Measurements from ENCODE around the gene LYSMD4.

The LYSMD4 gene

DNA sequence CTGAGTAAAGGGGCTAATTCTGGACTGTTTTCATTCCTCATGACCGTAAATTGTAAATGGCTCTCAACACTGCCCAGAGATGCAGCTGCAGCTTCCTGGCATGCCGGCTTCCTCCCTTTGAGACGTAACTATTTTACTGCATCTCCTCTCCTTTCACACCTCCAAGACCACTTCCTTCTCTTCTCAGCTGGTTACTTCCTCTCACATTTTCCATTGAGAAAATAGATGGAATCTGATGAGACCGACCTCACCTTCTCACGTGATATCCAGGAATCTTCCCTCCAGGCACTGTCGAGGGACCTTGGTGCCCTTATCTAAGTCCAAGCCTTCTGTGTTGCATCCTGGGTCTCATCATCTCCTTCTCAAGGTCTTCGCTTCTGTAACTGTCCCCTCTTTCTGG, 12.7 kb downstream of the LYSMD4 start:
- TF ChIP-seq, protein P1, sequence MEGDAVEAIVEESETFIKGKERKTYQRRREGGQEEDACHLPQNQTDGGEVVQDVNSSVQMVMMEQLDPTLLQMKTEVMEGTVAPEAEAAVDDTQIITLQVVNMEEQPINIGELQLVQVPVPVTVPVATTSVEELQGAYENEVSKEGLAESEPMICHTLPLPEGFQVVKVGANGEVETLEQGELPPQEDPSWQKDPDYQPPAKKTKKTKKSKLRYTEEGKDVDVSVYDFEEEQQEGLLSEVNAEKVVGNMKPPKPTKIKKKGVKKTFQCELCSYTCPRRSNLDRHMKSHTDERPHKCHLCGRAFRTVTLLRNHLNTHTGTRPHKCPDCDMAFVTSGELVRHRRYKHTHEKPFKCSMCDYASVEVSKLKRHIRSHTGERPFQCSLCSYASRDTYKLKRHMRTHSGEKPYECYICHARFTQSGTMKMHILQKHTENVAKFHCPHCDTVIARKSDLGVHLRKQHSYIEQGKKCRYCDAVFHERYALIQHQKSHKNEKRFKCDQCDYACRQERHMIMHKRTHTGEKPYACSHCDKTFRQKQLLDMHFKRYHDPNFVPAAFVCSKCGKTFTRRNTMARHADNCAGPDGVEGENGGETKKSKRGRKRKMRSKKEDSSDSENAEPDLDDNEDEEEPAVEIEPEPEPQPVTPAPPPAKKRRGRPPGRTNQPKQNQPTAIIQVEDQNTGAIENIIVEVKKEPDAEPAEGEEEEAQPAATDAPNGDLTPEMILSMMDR (conservative IDR thresholded peaks at IDR 0.05; ENCODE audit: low read depth, low read length) = no peak
- no peak overlapping the region for H3K27ac ChIP-seq
- H3K4me3 ChIP-seq (IDR thresholded peaks at IDR 0.05; ENCODE audit: insufficient read depth, low read depth, low read length) = no peak overlapping the region
- H3K4me1 ChIP-seq (ENCODE audit: low read depth, poor library complexity, severe bottlenecking) = peaks cover 50% of the 10 kb centered on the region
- no peak overlapping the region for H2AFZ ChIP-seq (ENCODE audit: low read depth)
- no peaks in the 10 kb centered on the region for H4K20me1 ChIP-seq (ENCODE audit: insufficient read depth)
- H3K27me3 ChIP-seq (ENCODE audit: insufficient read depth, low read depth) = no peaks in the 10 kb centered on the region
- H3K79me2 ChIP-seq (ENCODE audit: insufficient read depth, low read depth) = no peaks in the 10 kb centered on the region
- H3K36me3 ChIP-seq (ENCODE audit: insufficient read depth) = no peaks in the 10 kb centered on the region
- 0 out of 2 replicates have a peak overlapping the region, but pooled peaks have one; percentile 56 for H3K4me2 ChIP-seq
- H3K9ac ChIP-seq = no peak overlapping the region

DNA sequence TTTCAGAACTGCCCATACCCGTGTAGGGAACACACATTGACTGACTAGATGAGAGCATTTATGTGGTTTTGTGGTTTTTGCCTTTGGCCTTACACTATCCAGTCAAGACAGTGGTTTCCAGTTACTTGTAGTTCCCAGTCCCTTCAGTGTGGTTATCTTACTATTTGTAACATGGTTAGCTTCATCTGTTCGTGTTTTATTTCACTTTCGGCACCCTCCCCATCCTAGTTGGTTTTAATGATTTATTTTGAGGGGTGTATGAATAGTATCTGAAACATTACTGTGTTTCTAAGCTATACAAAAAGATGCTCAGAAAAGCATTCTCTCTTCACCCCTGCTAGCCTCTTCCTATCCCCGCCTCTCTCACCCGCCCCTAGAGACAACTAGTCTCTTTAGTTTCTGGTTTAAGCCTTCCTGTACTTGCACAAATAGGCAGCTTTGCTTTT, 14.1 kb downstream of the LYSMD4 start:
- Histone ChIP-seq H4K20me1 (ENCODE audit: insufficient read depth) (no peaks in the 10 kb centered on the region), H3K4me3 (IDR thresholded peaks at IDR 0.05; ENCODE audit: insufficient read depth, low read depth, low read length) (no peak overlapping the region), H3K4me1 (ENCODE audit: low read depth, poor library complexity, severe bottlenecking) (peaks cover 50% of the 10 kb centered on the region), H3K27me3 (ENCODE audit: insufficient read depth, low read depth) (no peaks in the 10 kb centered on the region), H3K9ac (no peak overlapping the region), H3K27ac (peak overlapping the region; percentile 8; the same call in 1 of the 2 replicates), H3K4me2 (peak overlapping the region; percentile 56), H3K79me2 (ENCODE audit: insufficient read depth, low read depth) (no peaks in the 10 kb centered on the region), H3K36me3 (ENCODE audit: insufficient read depth) (no peaks in the 10 kb centered on the region), H2AFZ (ENCODE audit: low read depth) (no peak overlapping the region)
- TF ChIP-seq, protein P1 (conservative IDR thresholded peaks at IDR 0.05; ENCODE audit: low read depth, low read length) = no peak

DNA sequence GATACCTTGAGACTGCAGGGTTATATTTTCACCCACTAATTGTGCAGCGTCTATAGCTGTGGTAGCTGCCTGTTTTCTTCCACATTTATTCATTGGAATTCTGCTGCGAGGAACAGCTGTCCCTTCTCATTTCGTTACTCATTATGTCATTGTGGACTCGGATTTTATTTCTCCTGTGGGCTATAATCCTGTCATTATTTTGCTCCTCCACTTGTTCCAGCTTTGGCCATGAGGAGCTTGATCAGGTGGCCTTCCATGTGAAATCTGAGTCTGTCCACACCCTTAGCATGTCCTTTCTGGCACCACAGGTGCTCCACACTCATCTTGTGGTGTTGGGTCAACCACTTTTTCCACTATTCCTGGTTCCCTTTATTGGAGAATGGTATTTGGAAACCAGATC, 14.8 kb downstream of the LYSMD4 start:
- H3K27me3 ChIP-seq (ENCODE audit: insufficient read depth, low read depth) = no peaks in the 10 kb centered on the region
- no peaks in the 10 kb centered on the region for H4K20me1 ChIP-seq (ENCODE audit: insufficient read depth)
- no peaks in the 10 kb centered on the region for H3K79me2 ChIP-seq (ENCODE audit: insufficient read depth, low read depth)
- peak overlapping the region; percentile 56; the same call in 1 of the 2 replicates for H3K4me2 ChIP-seq
- no peak overlapping the region for H3K4me3 ChIP-seq (IDR thresholded peaks at IDR 0.05; ENCODE audit: insufficient read depth, low read depth, low read length)
- no peak overlapping the region for H3K9ac ChIP-seq
- TF ChIP-seq, protein P1 (conservative IDR thresholded peaks at IDR 0.05; ENCODE audit: low read depth, low read length) = no peak
- no peaks in the 10 kb centered on the region for H3K36me3 ChIP-seq (ENCODE audit: insufficient read depth)
- peaks cover 50% of the 10 kb centered on the region for H3K4me1 ChIP-seq (ENCODE audit: low read depth, poor library complexity, severe bottlenecking)
- no peak overlapping the region for H2AFZ ChIP-seq (ENCODE audit: low read depth)
- no peak overlapping the region for H3K27ac ChIP-seq

DNA sequence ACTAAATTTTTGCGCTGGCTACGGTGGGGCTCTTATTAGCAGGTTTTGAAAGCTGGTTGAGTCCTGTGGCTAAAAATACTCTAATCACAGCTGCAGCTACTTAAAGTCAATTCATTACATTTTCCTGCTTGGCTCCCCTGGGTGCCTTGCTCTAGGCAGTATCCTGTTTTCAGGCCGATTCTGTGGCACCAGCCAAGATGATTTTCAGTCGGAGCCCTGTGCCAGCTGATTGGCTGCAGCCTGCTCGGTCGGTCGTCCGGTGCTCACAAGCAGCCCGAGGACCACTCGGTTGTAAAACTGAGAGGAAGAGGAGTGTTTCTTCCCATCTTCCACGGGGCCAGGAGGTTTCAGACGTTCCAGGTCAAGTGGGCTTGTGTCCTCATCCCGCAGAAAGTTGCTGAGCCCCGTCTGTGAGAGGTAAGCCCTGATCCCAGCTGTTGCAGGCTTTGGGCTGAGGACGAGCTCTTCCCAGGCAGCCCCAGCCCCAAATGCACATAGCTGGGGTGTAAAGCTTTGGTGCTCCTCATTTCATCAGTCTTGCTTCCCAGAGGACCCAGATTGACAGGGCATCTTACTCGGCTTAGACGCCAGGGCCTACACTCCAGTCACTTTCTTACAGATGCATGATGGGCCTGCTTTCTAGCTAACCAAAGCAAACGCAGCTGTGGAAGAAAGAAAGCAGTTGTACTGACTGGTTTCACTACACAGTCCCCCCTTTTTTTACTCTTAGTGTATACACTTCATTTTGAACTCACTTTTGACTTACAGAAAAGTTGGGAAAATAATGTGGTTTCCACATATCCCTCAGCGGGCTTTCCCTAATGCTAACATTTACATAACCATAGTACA, 15.9 kb downstream of the LYSMD4 start:
- H3K4me1 ChIP-seq (ENCODE audit: low read depth, poor library complexity, severe bottlenecking) = peaks cover 50% of the 10 kb centered on the region
- H3K79me2 ChIP-seq (ENCODE audit: insufficient read depth, low read depth) = no peaks in the 10 kb centered on the region
- no peak overlapping the region for H3K4me3 ChIP-seq (IDR thresholded peaks at IDR 0.05; ENCODE audit: insufficient read depth, low read depth, low read length)
- H4K20me1 ChIP-seq (ENCODE audit: insufficient read depth) = no peaks in the 10 kb centered on the region
- H3K27ac ChIP-seq = peak overlapping the region; percentile 14; the same call in 1 of the 2 replicates
- H3K36me3 ChIP-seq (ENCODE audit: insufficient read depth) = no peaks in the 10 kb centered on the region
- TF ChIP-seq, protein P1 (conservative IDR thresholded peaks at IDR 0.05; ENCODE audit: low read depth, low read length) = no peak
- H3K27me3 ChIP-seq (ENCODE audit: insufficient read depth, low read depth) = no peaks in the 10 kb centered on the region
- H3K4me2 ChIP-seq = peak overlapping the region; percentile 56
- no peak overlapping the region for H2AFZ ChIP-seq (ENCODE audit: low read depth)
- H3K9ac ChIP-seq = no peak overlapping the region
